HUDEP-2 (cell line): ENCODE results near the gene LMBRD1.
"Not testable (repeated sequence)": the region's sequence is repeated elsewhere in the genome, so short reads cannot be mapped to it uniquely, and the experiment has no call there.

Source experiments
- DNase-seq, 76 experiments: peaks; one replicate each; lab custom pipeline; 2025; ENCODE audit not compliant: unreplicated experiment in 76 of 76; lab: John Stamatoyannopoulos, UW

LMBRD1 gene

GRCh38 chr6:69796642-69797390, at the start of gene LMBRD1:
Gene LMBRD1, minus strand, starts transcription at chr6:69797010. Its CDS starts 129 bp downstream, at chr6:69796881.
- DNase-seq: peak; percentile 83 to 100 (median 99)

DNA sequence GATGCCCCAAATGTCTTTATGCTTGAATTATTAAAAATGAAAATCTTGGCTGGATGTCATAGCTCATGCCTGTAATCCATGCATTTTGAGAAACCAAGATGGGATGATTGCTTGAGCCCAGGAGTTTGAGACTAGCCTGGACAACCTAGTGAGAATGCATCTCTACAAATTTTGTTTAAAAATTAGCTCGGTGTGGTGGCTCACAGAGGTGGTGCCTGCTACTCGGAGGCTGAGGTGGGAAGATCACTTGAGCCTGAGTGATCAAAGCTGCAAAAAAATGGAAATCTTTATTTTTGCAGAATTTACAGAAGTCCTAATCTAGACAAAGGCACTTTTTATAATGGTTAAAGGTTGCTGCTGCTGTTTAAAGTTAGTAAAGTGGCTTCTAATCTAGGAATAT, 49.5 kb upstream of the LMBRD1 start:
- no peak for DNase-seq

- no peak for DNase-seq
Observed at GRCh38 chr6:69843189-69843588, 46.4 kb upstream of the LMBRD1 start.

- no peak for DNase-seq
Observed at GRCh38 chr6:69841862-69842261, 45.1 kb upstream of the LMBRD1 start.

GRCh38 chr6:69835414-69836179, 38.8 kb upstream of the LMBRD1 start:
- DNase-seq: peak in 23 of 76 experiments; percentile 7 to 69 (median 35)

DNA sequence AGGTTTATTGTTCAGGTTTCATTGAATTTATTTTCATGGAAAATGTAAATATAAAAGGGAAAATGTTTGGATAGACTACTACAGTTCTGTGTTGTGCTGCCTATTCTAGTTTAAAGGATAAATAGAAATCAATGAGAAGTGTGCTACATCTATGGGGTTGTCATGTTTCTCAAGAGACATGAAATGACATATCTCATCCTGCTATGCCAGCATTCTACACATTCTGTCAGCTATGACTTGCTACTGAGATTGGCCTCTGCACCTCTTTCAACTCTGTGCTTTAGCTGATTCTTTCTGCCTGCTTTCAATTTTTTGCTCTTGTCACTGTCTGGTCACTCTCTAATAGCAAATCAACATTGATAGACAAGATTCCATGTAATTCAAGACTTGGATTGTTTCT, 35.7 kb upstream of the LMBRD1 start:
- no peak for DNase-seq

DNA sequence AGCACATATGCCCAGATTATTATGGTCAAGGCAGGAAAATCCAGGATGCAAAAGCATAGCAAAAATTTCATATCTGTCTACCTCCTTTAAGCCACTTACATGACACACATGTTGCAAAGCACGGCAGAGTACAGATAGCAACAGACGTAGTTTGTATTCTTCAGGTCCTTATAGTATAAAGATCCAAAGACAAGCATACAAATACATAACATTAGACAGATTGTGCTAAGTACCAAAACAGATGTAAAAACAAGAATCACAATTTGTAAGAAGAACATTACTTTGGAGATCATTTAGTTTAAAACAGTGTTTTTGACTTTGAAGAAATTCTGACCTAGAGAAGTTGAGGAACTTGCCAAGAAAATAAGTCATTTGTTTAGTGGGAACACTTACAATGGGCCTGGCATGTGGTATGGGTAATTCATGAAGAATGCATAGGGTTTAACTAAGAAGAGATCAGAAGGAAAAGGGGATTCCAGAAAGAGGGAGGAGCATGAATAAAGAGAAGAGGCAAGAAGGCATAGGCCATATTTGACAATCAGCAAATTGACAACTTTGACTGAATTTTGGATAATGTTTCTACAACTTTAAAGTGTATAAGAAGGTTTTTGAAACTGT, 30.6 kb upstream of the LMBRD1 start:
- DNase-seq: no peak

DNA sequence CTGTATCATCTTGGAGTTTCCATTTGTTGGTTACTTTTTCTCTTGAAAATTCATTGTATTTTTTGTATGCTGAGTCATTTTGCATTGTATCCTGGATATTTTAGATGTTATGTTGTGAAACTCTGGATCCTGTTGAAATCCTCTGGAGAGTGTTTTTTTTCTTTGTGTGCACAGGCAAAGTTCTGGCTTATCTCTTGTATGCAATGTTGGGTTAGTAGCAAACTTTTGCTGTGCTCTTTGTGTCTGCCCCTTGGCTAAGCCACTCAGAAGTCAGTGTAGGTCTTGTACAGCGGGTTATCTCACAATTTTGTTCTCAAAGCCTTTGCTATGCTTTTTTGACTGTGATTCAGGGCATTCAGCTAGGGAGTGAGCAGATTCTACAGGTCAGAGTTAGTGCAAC, 29.1 kb upstream of the LMBRD1 start:
- no peak for DNase-seq

- DNase-seq: not testable (repeated sequence)
Observed at GRCh38 chr6:69824355-69824754, 27.5 kb upstream of the LMBRD1 start.

GRCh38 chr6:69820438-69820837, 23.6 kb upstream of the LMBRD1 start:
- DNase-seq: peak in 12 of 76 experiments; percentile 8 to 29 (median 20)

GRCh38 chr6:69820018-69820417, 23.2 kb upstream of the LMBRD1 start:
- DNase-seq: no peak

- no peak for DNase-seq
Observed at GRCh38 chr6:69819138-69819537, 22.3 kb upstream of the LMBRD1 start.

DNA sequence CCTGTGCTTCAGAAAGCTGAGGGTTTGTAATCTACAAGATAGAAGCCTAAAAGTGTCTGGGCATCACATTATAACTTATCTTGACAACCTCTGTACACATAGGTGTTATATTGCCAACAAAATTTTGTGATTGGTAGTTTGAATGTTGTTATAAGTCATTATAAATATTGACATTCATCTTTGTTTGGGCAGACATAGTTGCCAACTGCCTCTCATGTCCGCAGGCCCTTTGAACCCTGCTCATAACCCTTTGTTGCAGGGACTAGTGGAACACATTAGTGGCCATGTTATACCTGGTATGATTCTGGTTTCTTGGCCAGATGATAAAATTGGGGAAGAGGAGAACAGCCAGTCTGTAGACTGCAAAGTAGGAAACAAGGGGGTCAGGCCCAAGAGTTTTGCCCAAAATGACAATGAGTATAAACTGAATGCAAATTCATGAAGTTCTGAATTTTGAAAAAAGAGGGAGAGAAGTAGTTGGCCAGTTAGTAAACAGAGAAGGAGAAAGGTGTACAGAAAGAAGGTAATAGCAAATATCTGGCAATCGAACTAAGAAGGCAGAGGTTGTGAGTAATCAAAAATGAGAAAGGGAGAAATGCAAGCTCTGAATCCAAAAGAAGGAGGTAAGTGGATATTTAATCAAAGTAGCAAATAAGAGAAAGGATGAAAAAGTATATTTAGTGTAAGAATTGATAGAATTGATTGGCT, 21.6 kb upstream of the LMBRD1 start:
- no peak for DNase-seq

DNA sequence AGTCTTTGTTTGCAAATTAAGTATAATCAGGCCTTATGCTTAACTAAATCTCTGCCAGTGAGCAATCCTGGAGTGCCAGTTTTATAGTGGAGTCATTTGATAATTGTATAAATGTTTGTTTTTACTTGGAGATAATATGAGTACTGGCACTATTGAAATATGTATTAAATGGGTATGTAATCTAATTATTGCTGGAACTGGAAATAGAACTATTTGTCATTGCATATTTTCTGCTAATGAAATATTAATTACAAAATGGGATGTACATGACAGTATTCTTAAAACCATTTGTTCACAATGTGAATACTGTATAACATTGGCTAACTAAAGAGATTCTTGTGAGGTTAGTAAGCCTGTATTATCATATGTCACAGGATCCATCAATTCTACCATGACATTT, 20.5 kb upstream of the LMBRD1 start:
- no peak for DNase-seq

DNA sequence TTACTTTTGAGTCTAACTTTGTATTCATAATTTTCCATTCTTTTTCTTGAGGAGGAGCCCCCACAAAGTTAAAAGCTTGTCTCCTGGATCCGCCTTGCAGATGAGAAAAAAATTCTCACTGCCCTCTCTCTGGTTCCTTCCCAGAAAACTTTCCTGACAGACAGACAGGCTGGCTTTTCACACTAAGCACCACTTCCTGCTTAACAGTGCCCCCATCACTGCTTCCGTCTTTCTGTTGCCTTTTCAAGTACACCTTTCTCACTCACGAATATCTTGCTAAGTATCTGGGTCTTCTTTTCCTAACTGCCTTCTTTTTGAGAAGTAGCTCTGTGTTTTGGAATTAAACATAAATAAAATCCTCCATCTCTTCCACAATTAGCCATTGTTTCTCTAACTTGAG, 19.8 kb upstream of the LMBRD1 start:
- no peak for DNase-seq

DNA sequence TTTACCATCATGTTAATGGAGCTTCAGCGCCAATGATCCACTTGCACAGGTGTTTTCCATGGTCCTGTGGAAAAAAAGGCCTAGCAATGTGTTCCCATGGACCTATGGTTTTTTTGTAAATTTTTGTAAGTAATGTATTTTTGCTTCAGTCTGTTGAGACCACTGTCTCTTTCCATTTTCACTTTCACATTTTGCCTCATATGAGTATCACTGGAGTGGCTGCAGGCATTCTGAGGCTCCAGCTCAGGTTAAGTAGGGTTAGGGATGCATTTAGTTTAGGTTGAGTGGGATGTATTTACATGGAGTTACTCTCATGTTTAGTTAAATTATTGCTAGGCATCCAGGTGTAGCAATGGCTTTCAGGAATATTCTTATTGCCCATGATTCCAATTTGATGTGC, 19.2 kb upstream of the LMBRD1 start:
- no peak for DNase-seq

DNA sequence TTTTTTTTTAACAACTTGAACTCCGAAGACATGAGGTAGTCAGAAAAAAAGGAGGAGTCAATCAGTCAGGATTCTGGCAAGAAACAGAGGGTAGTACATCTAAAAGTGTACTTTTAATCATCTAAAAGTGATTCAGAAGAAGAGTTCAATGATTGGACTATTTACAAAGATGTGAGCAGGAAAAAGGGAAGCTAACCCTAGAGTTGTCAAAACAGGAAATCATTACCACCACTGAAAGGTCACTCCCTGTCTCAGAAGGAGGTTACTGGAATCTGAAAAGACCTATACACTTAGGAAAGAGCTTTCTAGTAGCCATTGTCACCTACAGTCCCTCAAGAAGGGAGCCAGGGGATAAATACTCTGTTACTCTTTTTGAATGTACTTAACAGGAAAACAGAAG, 16.7 kb upstream of the LMBRD1 start:
- DNase-seq: no peak

- DNase-seq: no peak
Observed at GRCh38 chr6:69812746-69813427, 16.1 kb upstream of the LMBRD1 start.

DNA sequence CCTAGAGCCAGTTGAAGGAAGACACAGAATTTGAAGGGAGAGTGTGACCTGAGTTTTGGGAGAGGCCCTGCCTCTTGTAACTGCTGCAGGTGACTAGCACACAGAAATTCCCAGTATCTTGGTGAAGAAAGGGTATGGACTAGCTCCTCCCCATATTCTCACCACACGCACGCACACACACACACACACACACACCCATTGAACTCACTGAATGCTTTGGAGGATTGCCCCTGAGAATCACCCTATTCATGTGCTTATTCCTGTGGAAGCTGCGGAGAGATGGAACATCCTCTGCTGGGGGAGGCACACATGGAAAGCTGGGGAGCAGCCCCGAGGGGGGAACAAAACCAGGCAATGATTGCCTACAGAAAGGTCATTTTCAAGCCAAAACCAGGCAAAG, 6.2 kb upstream of the LMBRD1 start:
- DNase-seq: no peak

DNA sequence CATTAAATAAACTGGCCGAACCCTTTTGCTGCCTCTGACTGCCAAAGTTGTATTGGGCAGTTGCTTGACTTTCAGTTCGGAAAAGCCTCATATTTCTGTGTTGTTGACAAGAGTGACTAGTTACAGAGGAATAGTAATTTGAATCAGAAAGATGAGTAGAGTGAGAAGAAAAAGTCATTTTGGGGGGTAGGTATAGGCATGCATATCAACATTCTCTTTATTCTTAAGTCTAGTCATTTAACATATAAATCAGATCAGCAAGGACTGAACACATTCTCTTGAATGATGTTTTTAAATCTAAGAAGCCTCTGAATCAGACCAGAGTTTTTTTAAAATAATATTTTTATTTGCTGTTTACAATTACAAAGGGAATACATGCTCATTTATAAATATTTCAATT, 4.9 kb upstream of the LMBRD1 start:
- no peak for DNase-seq
